ENCODE results near the gene TROAP.

TROAP gene

GRCh38 chr12:49342066-49342913, 19.2 kb downstream of the TROAP start:
- in situ Hi-C loops (cut with MboI; ENCODE audit: low sequenced_read_pairs) = no loop called here

DNA sequence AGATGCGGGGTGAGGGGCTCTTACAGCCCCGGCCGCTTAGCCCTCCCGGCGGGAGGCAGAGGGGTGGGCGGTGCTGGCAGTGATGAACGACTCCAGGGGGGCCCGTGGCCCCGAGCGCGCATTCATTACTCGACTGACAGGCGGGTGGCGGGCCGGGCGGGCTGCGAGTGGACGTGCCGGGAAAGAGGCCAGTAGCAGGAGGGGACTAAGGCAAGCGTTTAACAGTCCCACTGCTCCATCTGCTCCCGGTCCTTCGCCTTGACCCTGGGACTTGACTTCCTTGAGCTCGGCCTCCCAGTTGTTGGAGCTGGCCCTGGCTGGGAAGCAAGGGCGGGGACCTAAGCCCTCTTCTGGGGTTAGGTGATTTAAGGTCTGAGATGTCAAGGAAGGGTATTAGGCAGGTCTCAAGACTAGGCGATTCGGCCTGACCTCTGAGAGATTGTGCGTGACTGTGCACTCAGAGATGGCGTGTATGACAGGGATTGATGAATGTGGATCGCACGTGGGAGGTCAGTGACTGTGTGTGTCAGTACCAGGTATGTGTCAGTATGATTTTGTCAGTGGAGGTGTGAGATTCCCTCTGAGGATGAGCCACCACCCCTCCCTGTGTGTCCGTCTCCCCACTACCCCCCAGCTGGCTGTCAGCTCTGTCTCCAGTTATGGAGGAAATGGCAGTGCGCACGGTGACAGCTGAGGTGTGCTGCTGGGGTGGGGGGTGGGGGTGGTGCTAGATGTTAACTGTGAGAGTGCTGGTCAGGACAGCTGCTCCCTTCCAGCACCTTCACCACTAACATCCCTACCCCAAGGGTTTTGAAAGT, 20.1 kb downstream of the TROAP start:
- in situ Hi-C loops (cut with MboI; ENCODE audit: low sequenced_read_pairs) = no loop called here

DNA sequence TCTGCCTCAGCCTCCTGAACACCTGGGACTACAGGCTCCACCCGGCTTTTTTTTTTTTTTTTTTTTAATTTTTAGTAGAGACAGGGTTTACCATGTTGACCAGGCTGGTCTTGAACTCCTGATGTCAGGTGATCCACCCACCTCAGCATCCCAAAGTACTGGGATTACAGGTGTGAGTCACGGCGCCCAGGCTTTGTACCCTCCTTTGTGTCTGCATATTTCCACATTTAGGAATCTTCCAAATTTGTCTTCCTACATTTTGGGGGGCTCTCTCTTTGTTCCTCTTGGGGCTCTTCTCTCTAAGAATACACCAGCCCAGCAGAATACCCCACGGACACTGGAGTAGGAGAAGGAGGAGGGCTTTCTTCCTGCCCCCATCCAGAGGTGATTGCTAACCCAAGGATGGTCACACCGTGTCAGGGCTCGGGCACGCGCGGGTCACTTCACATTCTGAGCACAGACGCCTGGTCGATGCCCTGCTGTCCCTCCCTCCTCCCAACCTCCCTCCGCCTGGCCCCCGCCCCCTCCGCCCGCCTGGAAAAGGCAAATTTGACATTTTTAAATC, 21.5 kb downstream of the TROAP start:
- in situ Hi-C loops (cut with MboI; ENCODE audit: low sequenced_read_pairs) = no loop called here

- in situ Hi-C loops (cut with MboI; ENCODE audit: low sequenced_read_pairs) = no loop called here
Measured at GRCh38 chr12:49345051-49345824, 22.2 kb downstream of the TROAP start.

- in situ Hi-C loops (cut with MboI; ENCODE audit: low sequenced_read_pairs) = no loop called here
Measured at GRCh38 chr12:49345825-49346658, 23.0 kb downstream of the TROAP start.

DNA sequence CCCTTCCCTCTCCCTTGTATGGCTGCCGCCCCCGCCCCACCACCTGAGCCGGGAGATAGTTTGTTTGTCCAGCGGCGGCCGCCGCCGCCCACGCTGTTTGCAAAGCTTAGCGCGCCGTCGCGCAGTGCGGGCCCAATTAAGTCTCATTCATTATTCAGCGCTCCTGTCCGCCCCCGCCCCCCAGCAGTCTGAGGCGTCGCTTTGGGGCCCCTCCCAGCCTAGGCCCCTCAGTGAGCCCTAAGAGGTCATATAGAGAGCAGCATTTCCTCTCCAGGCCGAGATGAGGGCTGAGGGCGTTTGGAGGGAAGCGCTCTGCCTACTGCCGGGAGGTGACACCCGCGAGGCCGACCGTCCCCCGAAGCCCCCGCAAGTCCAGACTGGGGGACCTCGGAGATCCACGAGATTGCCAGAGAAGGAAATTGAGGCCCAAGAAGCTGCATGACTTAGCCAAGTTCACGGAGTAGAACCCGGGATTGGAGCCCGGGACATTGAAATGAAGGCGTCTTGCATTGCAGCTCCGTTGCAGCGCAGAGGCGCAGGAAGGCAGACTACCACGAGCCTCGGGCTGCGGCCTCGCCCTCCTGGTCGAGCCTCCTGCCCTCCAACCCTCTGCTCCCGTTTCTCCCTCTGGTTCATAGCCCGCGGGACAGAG, 23.7 kb downstream of the TROAP start, which contains the start of gene DNAJC22:
TSS of gene DNAJC22 (plus strand) at position 230 of the 652 bp plus-strand sequence. CDS start 1,985 bp downstream, outside the sequence.
- in situ Hi-C loops (cut with MboI; ENCODE audit: low sequenced_read_pairs) = no loop called here

DNA sequence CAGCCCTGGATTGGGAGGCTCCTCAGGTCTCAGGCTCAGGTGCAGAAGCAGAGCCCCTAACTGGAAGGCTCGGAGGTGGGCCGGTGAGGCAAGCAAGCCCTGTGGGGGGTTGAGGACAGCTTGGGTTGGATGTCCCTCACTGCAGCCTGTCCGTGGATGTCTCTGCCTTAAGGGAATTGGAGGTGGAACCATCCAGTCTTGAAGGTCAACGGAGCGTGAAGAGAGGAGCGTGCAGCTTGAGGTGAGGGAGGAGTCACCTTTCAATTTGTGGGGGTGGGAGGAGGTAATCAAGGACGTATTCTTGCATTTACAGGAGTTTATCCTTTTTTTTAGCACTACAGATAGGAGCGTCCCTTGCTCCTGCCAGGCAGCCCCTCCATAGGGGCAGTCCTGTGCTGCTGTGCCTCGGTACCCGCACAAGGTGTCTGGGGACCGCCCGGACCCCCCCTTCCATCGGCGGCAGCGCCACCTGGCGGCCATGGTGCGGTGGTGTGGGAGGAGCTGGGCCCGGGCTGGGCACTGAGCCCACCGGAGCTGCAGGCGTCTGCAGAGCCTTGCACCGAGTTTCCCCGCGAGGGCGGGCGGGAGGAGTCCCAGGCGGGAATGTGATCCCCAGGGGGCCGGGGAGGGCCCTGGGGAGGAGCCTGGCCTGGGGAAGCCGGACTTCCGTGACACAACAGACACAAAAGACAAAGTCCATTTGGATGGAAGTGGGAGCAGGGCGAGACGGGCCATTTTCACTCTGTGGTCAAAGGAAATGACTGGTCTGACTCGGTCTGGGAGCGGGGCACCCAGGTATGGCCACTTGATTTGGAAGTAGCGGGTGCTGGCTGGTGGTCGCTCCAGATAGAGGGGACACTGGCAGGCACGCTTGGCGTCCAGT, 24.5 kb downstream of the TROAP start:
- in situ Hi-C loops (cut with MboI; ENCODE audit: low sequenced_read_pairs) = no loop called here

- in situ Hi-C loops (cut with MboI; ENCODE audit: low sequenced_read_pairs) = no loop called here
Measured at GRCh38 chr12:49348781-49349180, 25.7 kb downstream of the TROAP start.

DNA sequence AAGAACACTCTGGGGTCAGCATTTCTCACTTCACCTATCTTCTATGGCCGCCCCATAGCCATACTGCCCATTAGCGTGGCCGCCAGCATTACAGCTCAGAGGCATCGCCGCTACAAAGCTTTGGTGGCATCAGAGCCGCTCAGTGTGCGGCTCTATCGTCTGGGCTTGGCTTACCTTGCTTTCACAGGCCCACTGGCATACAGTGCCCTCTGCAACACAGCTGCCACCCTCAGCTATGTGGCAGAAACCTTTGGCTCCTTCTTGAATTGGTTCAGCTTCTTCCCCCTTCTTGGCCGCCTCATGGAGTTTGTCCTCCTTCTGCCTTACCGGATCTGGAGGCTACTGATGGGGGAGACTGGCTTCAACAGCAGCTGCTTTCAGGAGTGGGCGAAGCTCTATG, 26.2 kb downstream of the TROAP start:
- in situ Hi-C loops (cut with MboI; ENCODE audit: low sequenced_read_pairs) = no loop called here

DNA sequence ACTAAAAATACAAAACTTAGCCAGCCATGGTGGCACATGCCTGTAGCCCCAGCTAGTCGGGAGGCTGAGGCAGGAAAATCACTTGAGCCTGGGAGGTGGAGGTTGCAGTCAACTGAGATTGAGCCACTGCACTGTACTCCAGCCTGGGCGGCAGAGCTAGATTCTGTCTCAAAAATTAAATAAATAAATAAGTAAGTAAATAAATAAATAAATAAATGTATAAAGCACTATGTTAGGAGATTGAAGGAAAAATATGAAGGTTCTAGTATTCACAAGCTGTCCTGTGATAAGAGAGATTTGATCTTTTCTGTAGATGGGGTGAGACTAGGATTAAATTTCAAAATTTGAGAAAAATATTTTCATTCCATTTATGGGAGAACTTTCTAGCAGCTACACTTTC, 29.3 kb downstream of the TROAP start:
- in situ Hi-C loops (cut with MboI; ENCODE audit: low sequenced_read_pairs) = loop anchor here (25.0 kb wide), 1 partner anchor 160 kb away; no protein-coding TSS in a partner anchor

DNA sequence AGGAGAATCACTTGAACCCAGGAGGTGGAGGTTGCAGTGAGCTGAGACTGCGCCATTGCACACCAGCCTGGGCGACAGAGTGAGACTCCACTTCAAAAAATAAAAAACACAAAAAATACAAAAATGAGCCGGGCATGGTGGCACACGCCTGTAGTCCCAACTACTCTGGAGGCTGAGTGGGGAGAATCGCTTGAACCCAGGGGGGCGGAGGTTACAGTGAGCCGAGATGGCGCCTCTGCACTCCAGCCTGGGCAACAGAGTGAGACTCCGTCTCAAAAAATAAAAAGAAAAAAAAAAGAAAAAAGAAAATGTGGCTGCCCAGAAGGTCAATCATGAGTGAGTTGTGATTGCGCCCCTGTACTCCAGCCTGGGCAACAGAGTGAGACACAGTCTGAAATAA, 32.9 kb downstream of the TROAP start:
- in situ Hi-C loops (cut with MboI; ENCODE audit: low sequenced_read_pairs) = loop anchor here (25.0 kb wide), 1 partner anchor 156 kb away; no protein-coding TSS in a partner anchor

DNA sequence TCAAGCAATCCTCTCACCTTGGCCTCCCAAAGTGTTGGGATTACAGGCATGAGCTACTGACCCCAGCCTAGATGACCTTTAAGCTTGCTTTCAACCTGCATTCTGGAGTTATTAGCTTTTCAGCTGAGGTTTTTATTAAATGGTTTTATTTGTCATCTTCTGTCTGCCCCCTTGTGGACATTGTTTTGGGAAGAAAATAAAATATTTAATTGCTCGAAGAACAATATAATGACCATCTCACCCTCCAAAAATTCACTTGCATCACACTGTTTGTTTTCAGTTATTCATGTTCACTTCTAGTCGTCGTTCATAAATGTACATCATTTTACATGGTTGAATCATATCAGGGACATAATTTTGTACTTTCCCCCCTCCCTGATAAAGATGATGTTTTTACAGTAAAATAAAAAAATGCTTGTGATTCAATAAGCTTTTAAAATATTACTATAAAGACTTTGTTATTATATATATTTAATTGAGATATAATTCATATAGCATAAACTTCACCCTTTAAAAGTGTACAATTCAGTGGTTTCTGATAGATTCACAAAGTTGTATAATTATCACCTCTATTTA, 34.1 kb downstream of the TROAP start:
- in situ Hi-C loops (cut with MboI; ENCODE audit: low sequenced_read_pairs) = loop anchor here (25.0 kb wide), 1 partner anchor 155 kb away; no protein-coding TSS in a partner anchor

DNA sequence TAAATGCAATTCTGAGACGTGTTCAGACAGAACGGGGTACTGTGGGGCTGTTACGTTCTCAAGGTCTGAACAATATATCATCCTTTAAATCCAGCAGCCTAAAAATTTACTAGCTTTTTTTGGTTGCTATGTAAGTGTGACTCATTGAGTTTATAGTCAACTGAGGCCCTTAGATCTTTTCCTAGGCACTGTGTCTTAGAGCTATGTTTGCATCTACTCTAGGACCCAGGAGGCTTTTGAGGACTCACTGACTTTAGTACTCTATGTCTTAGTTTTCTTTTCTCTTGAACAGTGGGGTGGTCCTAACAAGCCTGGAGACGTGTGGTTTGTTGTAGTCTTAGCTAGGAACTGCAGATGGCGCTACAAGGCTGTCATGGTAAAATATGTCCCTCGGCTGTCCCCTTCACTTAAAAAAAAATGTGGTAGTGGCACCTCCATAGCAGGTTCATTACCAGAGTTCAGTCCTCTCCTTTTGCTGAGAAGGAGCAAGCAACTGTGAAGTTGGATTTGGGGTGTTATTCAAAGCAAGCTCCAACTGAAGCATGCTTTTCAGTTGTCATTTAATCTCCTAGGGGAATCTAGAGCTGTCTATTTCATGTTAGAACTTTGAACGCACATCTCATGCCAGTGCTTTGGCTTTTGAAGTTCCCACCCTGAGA, 35.6 kb downstream of the TROAP start:
- in situ Hi-C loops (cut with MboI; ENCODE audit: low sequenced_read_pairs) = loop anchor here (25.0 kb wide), 1 partner anchor 154 kb away; no protein-coding TSS in a partner anchor

- in situ Hi-C loops (cut with MboI; ENCODE audit: low sequenced_read_pairs) = loop anchor here (25.0 kb wide), 1 partner anchor 153 kb away; no protein-coding TSS in a partner anchor
Measured at GRCh38 chr12:49359671-49360070, 36.6 kb downstream of the TROAP start.

- in situ Hi-C loops (cut with MboI; ENCODE audit: low sequenced_read_pairs) = loop anchor here (25.0 kb wide), 1 partner anchor 150 kb away; no protein-coding TSS in a partner anchor
Measured at GRCh38 chr12:49362077-49362476, 39.0 kb downstream of the TROAP start.

DNA sequence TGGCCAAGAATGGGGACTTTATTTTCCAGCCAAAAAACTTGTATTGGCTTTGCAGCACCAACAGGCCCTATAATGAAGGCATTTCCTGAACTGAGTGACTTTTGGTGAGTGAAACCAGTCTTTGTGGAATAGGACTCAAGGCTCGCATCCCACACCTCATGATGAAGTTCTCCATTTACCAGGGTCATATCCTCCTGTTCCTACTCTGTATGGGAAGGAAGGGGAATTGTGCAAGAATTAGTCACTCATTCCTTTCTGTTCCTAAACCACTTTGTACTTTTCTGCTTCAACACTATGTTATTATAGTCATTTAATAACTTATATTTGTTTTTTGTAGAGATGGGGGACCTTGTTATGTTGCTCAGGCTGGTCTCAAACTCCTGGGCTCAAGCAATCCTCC, 41.9 kb downstream of the TROAP start:
- in situ Hi-C loops (cut with MboI; ENCODE audit: low sequenced_read_pairs) = loop anchor here (25.0 kb wide), 1 partner anchor 147 kb away; no protein-coding TSS in a partner anchor

- in situ Hi-C loops (cut with MboI; ENCODE audit: low sequenced_read_pairs) = loop anchor here (25.0 kb wide), 1 partner anchor 147 kb away; no protein-coding TSS in a partner anchor
Measured at GRCh38 chr12:49365542-49365941, 42.5 kb downstream of the TROAP start.
